Coronary artery (tissue), 2 donors: ENCODE results near the gene PHACTR4.

Experiments
- DNase-seq: peaks from one replicate; pipeline ENCODE4 v3.0.0-alpha.2; 2017; ENCODE audit warnings: low spot score
- H3K27ac ChIP-seq, 2 donors: fragments of 200-600 bp; sonication (generic); one replicate each; pipeline ENCODE4 v1.5.1; 2016 to 2019
- H3K4me3 ChIP-seq: fragments of 200-600 bp; sonication (generic); 2 replicates; pipeline ENCODE4 v1.5.1; 2016; ENCODE audit warnings: mild to moderate bottlenecking, moderate library complexity
- TF ChIP-seq, protein P1 (sequence below): fragments of 200-600 bp; sonication (generic); IDR thresholded peaks from one replicate; pipeline ENCODE4 v1.5.1; 2019; ENCODE audit warnings: antibody characterized with exemption

The PHACTR4 gene

DNA sequence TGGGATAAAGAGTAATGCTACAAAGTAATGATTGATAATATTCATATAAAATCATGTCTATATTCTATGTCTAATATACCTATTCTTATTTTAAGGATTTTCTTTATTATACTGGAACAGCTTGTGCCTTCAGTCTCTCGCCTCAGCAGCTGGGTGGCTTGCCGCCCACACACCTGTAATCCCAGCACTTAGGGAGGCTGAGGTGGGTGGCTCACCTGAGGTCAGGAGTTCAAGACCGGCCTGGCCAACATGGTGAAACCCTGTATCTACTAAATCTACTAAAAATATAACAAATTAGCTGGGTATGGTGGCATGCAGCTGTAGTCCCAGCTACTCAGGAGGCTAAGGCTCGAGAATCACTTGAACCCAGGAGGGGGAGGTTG lies 175.7 kb downstream of the PHACTR4 start:
- H3K4me3 ChIP-seq: no peak overlapping the region
- no peak overlapping the region for H3K27ac ChIP-seq
- TF ChIP-seq, protein P1, sequence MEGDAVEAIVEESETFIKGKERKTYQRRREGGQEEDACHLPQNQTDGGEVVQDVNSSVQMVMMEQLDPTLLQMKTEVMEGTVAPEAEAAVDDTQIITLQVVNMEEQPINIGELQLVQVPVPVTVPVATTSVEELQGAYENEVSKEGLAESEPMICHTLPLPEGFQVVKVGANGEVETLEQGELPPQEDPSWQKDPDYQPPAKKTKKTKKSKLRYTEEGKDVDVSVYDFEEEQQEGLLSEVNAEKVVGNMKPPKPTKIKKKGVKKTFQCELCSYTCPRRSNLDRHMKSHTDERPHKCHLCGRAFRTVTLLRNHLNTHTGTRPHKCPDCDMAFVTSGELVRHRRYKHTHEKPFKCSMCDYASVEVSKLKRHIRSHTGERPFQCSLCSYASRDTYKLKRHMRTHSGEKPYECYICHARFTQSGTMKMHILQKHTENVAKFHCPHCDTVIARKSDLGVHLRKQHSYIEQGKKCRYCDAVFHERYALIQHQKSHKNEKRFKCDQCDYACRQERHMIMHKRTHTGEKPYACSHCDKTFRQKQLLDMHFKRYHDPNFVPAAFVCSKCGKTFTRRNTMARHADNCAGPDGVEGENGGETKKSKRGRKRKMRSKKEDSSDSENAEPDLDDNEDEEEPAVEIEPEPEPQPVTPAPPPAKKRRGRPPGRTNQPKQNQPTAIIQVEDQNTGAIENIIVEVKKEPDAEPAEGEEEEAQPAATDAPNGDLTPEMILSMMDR: no peak
- no peak for DNase-seq

DNA sequence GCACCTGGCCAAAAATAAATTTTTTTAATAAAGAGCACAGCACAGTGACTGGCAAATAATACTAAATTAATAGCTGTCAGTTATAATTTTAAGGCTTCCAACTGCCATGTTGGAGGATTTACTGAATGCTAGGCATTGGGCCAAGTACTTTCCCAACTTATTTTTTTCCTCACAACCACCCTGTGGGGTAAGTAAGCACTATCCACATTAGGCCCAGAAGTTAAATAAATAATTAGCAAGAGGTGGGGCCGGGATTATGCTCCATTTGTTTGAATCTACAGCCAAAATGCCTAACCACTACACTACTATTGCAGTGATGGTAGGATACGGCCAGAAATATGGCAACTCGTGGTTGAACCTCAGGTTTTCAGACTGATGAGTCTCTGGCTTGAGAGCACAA lies 178.8 kb downstream of the PHACTR4 start:
- H3K4me3 ChIP-seq: no peak overlapping the region
- DNase-seq: no peak
- no peak overlapping the region for H3K27ac ChIP-seq
- TF ChIP-seq, protein P1: no peak
